ENCODE measurements around the gene FAM114A1.

Gene FAM114A1

GRCh38 chr4:38823766-38824165 lies 43.8 kb upstream of the FAM114A1 start:
- H3K27me3 ChIP-seq (ENCODE audit: insufficient read depth, poor library complexity, severe bottlenecking), result no peaks in the 10 kb centered on the region

GRCh38 chr4:38829237-38829636 lies 38.4 kb upstream of the FAM114A1 start:
- TF ChIP-seq REST (IDR thresholded peaks at IDR 0.05; ENCODE audit: insufficient replicate concordance, low read depth) (no peak), POLR2AphosphoS5 (IDR thresholded peaks at IDR 0.05; ENCODE audit: low read depth) (no peak), SPI1 (IDR thresholded peaks at IDR 0.05; ENCODE audit: borderline replicate concordance, low read depth) (no peak), GABPA (IDR thresholded peaks at IDR 0.05; ENCODE audit: low read depth) (no peak), CTCF (IDR thresholded peaks at IDR 0.05; ENCODE audit: insufficient read depth, low read length) (no peak)
- no peak overlapping the region for H3K27ac ChIP-seq (replicated peaks)
- no peak for DNase-seq (ENCODE audit: low read depth in 1 of 2, low spot score in 1 of 2)
- no peak overlapping the region for H3K4me3 ChIP-seq (replicated peaks; ENCODE audit: insufficient read depth, low read length)
- no peaks in the 10 kb centered on the region for H3K27me3 ChIP-seq (ENCODE audit: insufficient read depth, poor library complexity, severe bottlenecking)

More at GRCh38 chr4:38823766-38824165, 43.8 kb upstream of the FAM114A1 start:
- Histone ChIP-seq H3K27ac (replicated peaks) (no peak overlapping the region), H3K4me3 (replicated peaks; ENCODE audit: insufficient read depth, low read length) (no peak overlapping the region)
- DNase-seq (ENCODE audit: low read depth in 1 of 2, low spot score in 1 of 2), result no peak
- no peak for TF ChIP-seq CTCF (IDR thresholded peaks at IDR 0.05; ENCODE audit: insufficient read depth, low read length)
- no peak for TF ChIP-seq SPI1 (IDR thresholded peaks at IDR 0.05; ENCODE audit: borderline replicate concordance, low read depth)
- no peak for TF ChIP-seq GABPA (IDR thresholded peaks at IDR 0.05; ENCODE audit: low read depth)
- TF ChIP-seq REST (IDR thresholded peaks at IDR 0.05; ENCODE audit: insufficient replicate concordance, low read depth), result no peak
- TF ChIP-seq POLR2AphosphoS5 (IDR thresholded peaks at IDR 0.05; ENCODE audit: low read depth), result no peak

GRCh38 chr4:38831653-38832052 lies 36.0 kb upstream of the FAM114A1 start:
- Histone ChIP-seq H3K4me3 (replicated peaks; ENCODE audit: insufficient read depth, low read length) (no peak overlapping the region), H3K27me3 (ENCODE audit: insufficient read depth, poor library complexity, severe bottlenecking) (no peaks in the 10 kb centered on the region), H3K27ac (replicated peaks) (no peak overlapping the region)
- TF ChIP-seq GABPA (IDR thresholded peaks at IDR 0.05; ENCODE audit: low read depth) (no peak), POLR2AphosphoS5 (IDR thresholded peaks at IDR 0.05; ENCODE audit: low read depth) (no peak), CTCF (IDR thresholded peaks at IDR 0.05; ENCODE audit: insufficient read depth, low read length) (no peak), REST (IDR thresholded peaks at IDR 0.05; ENCODE audit: insufficient replicate concordance, low read depth) (no peak), SPI1 (IDR thresholded peaks at IDR 0.05; ENCODE audit: borderline replicate concordance, low read depth) (no peak)
- no peak for DNase-seq (ENCODE audit: low read depth in 1 of 2, low spot score in 1 of 2)
